Endothelial cell (in vitro differentiated cells): ENCODE results near the gene ERCC2. TPM values are rescaled to one million over a fixed set of nuclear protein-coding genes. Genes with fewer than 3 reads are reported as not detected.
A peak's percentile ranks its signal among the peaks of the same experiment; 100 is the strongest.
"Not testable (repeated sequence)": the region's sequence is repeated elsewhere in the genome, so short reads cannot be mapped to it uniquely, and the experiment has no call there.

Source experiments
- DNase-seq: peaks from one replicate; pipeline ENCODE4 v3.0.0; 2021; ENCODE audit warnings: low spot score
- H3K27ac Mint-ChIP-seq: one replicate; pipeline ENCODE4 v1.8.0; 2021; ENCODE audit warnings: mixed read lengths, inconsistent platforms; ENCODE audit not compliant: unreplicated experiment
- H3K27me3 Mint-ChIP-seq: one replicate; pipeline ENCODE4 v1.8.0; 2021; ENCODE audit warnings: mild to moderate bottlenecking, moderate library complexity, mixed read lengths, inconsistent platforms; ENCODE audit not compliant: unreplicated experiment
- H3K36me3 Mint-ChIP-seq: one replicate; pipeline ENCODE4 v1.8.0; 2021; ENCODE audit warnings: mild to moderate bottlenecking, low read depth, mixed read lengths, inconsistent platforms; ENCODE audit not compliant: unreplicated experiment
- H3K4me1 Mint-ChIP-seq: one replicate; pipeline ENCODE4 v1.8.0; 2021; ENCODE audit warnings: mild to moderate bottlenecking, mixed read lengths, inconsistent platforms; ENCODE audit not compliant: unreplicated experiment
- H3K4me3 Mint-ChIP-seq: one replicate; pipeline ENCODE4 v1.8.0; 2021; ENCODE audit warnings: mild to moderate bottlenecking, mixed read lengths, inconsistent platforms; ENCODE audit not compliant: unreplicated experiment
- H3K9me3 Mint-ChIP-seq: one replicate; pipeline ENCODE4 v1.8.0; 2021; ENCODE audit warnings: mixed read lengths, inconsistent platforms; ENCODE audit not compliant: unreplicated experiment
- total RNA-seq: library from RNA; stranded (reverse); fragmentation: NEBNext Ultra II Directional; extraction: Animal tissue kit (Norgen Biotek cat#: 25700); gene quantifications from one replicate; pipeline ENCODE4 v1.2.1, GENCODE V29; 2021; ENCODE audit not compliant: unreplicated experiment
- TF ChIP-seq, protein P1 (sequence below): fragments of 200-600 bp; sonication (generic); IDR thresholded peaks from one replicate; pipeline ENCODE4 v1.5.0; 2021; ENCODE audit warnings: antibody characterized with exemption; ENCODE audit not compliant: unreplicated experiment

The ERCC2 gene
- total RNA-seq, 1 donor from 2014 or later: 44.2 TPM

GRCh38 chr19:45414468-45414867 is 44.1 kb upstream of the ERCC2 start:
- TF ChIP-seq, protein P1, sequence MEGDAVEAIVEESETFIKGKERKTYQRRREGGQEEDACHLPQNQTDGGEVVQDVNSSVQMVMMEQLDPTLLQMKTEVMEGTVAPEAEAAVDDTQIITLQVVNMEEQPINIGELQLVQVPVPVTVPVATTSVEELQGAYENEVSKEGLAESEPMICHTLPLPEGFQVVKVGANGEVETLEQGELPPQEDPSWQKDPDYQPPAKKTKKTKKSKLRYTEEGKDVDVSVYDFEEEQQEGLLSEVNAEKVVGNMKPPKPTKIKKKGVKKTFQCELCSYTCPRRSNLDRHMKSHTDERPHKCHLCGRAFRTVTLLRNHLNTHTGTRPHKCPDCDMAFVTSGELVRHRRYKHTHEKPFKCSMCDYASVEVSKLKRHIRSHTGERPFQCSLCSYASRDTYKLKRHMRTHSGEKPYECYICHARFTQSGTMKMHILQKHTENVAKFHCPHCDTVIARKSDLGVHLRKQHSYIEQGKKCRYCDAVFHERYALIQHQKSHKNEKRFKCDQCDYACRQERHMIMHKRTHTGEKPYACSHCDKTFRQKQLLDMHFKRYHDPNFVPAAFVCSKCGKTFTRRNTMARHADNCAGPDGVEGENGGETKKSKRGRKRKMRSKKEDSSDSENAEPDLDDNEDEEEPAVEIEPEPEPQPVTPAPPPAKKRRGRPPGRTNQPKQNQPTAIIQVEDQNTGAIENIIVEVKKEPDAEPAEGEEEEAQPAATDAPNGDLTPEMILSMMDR: no peak
- Mint-ChIP-seq H3K27me3 (peaks cover 5% of the 10 kb centered on the region), H3K27ac (no peak overlapping the region), H3K9me3 (no peaks in the 10 kb centered on the region), H3K36me3 (peaks cover 17% of the 10 kb centered on the region), H3K4me1 (peaks cover 4% of the 10 kb centered on the region), H3K4me3 (peak overlapping the region; percentile 19)
- no peak for DNase-seq

DNA sequence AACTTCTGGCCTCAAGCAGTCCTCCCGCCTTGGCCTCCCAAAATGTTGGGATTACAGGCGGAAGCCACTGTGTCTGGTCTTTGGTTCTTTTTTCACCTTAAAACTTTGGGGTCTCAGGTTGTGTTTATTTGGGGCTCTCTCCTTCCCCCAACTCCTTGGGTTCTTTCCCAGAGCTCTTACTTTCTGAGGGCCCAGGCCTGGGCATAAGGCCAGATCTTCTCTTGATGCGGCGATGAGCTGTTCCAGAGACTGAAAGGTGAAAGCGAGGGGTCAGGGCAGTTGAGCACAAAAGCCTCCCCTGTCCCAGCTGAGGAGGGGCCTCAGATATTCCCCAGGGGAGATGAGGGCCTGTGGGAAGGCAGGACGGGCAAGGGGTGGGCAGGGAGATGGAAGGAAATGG is 43.1 kb upstream of the ERCC2 start:
- Mint-ChIP-seq H3K4me3 (no peak overlapping the region), H3K9me3 (no peaks in the 10 kb centered on the region), H3K27ac (no peak overlapping the region), H3K27me3 (peaks cover 2% of the 10 kb centered on the region), H3K4me1 (no peaks in the 10 kb centered on the region), H3K36me3 (peaks cover 24% of the 10 kb centered on the region)
- no peak for DNase-seq
- TF ChIP-seq, protein P1: no peak

- peaks cover 24% of the 10 kb centered on the region for H3K36me3 Mint-ChIP-seq
- H3K9me3 Mint-ChIP-seq, H3K27ac Mint-ChIP-seq, DNase-seq: not testable (repeated sequence)
- peak overlapping the region; percentile 6 for H3K4me3 Mint-ChIP-seq
- H3K4me1 Mint-ChIP-seq: peaks cover 13% of the 10 kb centered on the region
- peaks cover 11% of the 10 kb centered on the region for H3K27me3 Mint-ChIP-seq
Measured at GRCh38 chr19:45410330-45410729, 40.0 kb upstream of the ERCC2 start.

GRCh38 chr19:45409557-45409920 is 39.2 kb upstream of the ERCC2 start:
- Mint-ChIP-seq H3K27ac (no peak overlapping the region), H3K36me3 (peaks cover 23% of the 10 kb centered on the region), H3K4me1 (peaks cover 13% of the 10 kb centered on the region), H3K9me3 (no peaks in the 10 kb centered on the region), H3K4me3 (no peak overlapping the region), H3K27me3 (peaks cover 12% of the 10 kb centered on the region)
- TF ChIP-seq, protein P1: no peak
- no peak for DNase-seq

GRCh38 chr19:45408830-45409556 is 38.6 kb upstream of the ERCC2 start:
- Mint-ChIP-seq H3K4me3 (peak overlapping the region; percentile 42), H3K9me3 (no peaks in the 10 kb centered on the region), H3K27ac (no peak overlapping the region)

More at GRCh38 chr19:45408830-45409556, 38.6 kb upstream of the ERCC2 start:
- H3K27me3 Mint-ChIP-seq: peaks cover 12% of the 10 kb centered on the region
- H3K36me3 Mint-ChIP-seq: peaks cover 18% of the 10 kb centered on the region
- TF ChIP-seq, protein P1: no peak
- peaks cover 13% of the 10 kb centered on the region for H3K4me1 Mint-ChIP-seq
- DNase-seq: no peak
